ENCODE data around the gene ELK3. TPM values are rescaled to one million over a fixed set of nuclear protein-coding genes. Genes with fewer than 3 reads are reported as not detected.

The ELK3 gene
- total and polyA plus RNA-seq, 2 of the 13 experiments (the other 11 are each of a cell fraction or from before 2014, with no cell fraction given) = 2.9 to 3.2 TPM

DNA sequence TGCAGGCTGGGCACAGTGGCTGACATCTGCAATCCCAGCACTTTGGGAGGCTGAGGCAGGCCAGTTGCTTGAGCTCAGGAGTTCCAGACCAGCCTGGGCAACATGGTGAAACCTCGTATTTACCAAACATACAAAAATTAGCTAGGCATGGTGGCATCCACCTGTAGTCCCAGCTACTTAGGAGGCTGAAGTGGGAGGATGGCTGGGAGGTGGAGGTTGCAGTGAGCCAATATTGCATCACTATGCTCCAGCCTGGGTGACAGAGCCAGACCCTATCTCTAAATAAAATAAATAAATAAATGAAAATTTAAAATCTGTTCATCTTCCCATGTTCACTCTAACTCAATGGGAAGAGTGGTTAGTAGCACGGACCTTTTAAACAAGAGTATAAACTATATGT lies 71.2 kb downstream of the ELK3 start:
- POLR2A ChIA-PET = no interaction called here
- no peak overlapping the region for H3K4me2 ChIP-seq (ENCODE audit: low read depth, low read length)
- no peaks in the 10 kb centered on the region for H4K20me1 ChIP-seq (ENCODE audit: insufficient read depth, low read length)
- no peak for ATAC-seq
- no peak for DNase-seq (ENCODE audit: low spot score)
- intact Hi-C loops (cut with micrococcal nuclease; ENCODE audit: unreplicated experiment) (loop anchor here (10.0 kb wide), 1 partner anchor 51 kb away; no protein-coding TSS in a partner anchor), in situ Hi-C loops (cut with HindIII; ENCODE audit: extremely low pct_ligation_motif_present, low pct_unique_long_range_greater_than_20kb) (no loop called here)
- peaks cover 30% of the 10 kb centered on the region for H3K4me1 ChIP-seq (ENCODE audit: insufficient read depth, low read length)
- WGBS (ENCODE audit: low lambda C conversion rate) = 93% methylated on average over 2 of the region's 2 CpGs
- H3K36me3 ChIP-seq (replicated peaks in 1 of 2; ENCODE audit: control insufficient read depth in 1 of 2, insufficient read depth in 2 of 2, low read length in 2 of 2) = peaks cover 2 to 11% of the 10 kb centered on the region in 2 experiments; a peak in 1 of 5 replicates
- H3K9ac ChIP-seq (ENCODE audit: insufficient read depth, low read depth, low read length) = no peak overlapping the region
- BruUV-seq (replicated peaks) = no TSS peak
- no peak overlapping the region for H3K27ac ChIP-seq (ENCODE audit: extremely low read length, insufficient read depth, low read length)
- CTCF ChIA-PET (ENCODE audit: low intra/inter-chr PET ratio, low total read pairs) = no interaction called here
- H3K79me2 ChIP-seq (ENCODE audit: insufficient read depth, low read length) = no peaks in the 10 kb centered on the region
- no peaks in the 10 kb centered on the region for H3K9me3 ChIP-seq (ENCODE audit: low read length)
- no peak overlapping the region for H2AFZ ChIP-seq (ENCODE audit: low read length)
- FAIRE-seq = no peak
- TF ChIP-seq ZNF552 (CRISPR knock-in tag; IDR thresholded peaks at IDR 0.05; ENCODE audit: borderline replicate concordance) (no peak), CHCHD3 (CRISPR knock-in tag; IDR thresholded peaks at IDR 0.05) (no peak), ZNF720 (CRISPR knock-in tag; IDR thresholded peaks at IDR 0.05) (no peak), TBX2 (CRISPR knock-in tag; IDR thresholded peaks at IDR 0.05; ENCODE audit: borderline replicate concordance) (no peak), CEBPG (CRISPR knock-in tag; IDR thresholded peaks at IDR 0.05) (0 out of 2 replicates have a peak, but pooled peaks have one; percentile 18)
- TF ChIP-seq, protein P1, sequence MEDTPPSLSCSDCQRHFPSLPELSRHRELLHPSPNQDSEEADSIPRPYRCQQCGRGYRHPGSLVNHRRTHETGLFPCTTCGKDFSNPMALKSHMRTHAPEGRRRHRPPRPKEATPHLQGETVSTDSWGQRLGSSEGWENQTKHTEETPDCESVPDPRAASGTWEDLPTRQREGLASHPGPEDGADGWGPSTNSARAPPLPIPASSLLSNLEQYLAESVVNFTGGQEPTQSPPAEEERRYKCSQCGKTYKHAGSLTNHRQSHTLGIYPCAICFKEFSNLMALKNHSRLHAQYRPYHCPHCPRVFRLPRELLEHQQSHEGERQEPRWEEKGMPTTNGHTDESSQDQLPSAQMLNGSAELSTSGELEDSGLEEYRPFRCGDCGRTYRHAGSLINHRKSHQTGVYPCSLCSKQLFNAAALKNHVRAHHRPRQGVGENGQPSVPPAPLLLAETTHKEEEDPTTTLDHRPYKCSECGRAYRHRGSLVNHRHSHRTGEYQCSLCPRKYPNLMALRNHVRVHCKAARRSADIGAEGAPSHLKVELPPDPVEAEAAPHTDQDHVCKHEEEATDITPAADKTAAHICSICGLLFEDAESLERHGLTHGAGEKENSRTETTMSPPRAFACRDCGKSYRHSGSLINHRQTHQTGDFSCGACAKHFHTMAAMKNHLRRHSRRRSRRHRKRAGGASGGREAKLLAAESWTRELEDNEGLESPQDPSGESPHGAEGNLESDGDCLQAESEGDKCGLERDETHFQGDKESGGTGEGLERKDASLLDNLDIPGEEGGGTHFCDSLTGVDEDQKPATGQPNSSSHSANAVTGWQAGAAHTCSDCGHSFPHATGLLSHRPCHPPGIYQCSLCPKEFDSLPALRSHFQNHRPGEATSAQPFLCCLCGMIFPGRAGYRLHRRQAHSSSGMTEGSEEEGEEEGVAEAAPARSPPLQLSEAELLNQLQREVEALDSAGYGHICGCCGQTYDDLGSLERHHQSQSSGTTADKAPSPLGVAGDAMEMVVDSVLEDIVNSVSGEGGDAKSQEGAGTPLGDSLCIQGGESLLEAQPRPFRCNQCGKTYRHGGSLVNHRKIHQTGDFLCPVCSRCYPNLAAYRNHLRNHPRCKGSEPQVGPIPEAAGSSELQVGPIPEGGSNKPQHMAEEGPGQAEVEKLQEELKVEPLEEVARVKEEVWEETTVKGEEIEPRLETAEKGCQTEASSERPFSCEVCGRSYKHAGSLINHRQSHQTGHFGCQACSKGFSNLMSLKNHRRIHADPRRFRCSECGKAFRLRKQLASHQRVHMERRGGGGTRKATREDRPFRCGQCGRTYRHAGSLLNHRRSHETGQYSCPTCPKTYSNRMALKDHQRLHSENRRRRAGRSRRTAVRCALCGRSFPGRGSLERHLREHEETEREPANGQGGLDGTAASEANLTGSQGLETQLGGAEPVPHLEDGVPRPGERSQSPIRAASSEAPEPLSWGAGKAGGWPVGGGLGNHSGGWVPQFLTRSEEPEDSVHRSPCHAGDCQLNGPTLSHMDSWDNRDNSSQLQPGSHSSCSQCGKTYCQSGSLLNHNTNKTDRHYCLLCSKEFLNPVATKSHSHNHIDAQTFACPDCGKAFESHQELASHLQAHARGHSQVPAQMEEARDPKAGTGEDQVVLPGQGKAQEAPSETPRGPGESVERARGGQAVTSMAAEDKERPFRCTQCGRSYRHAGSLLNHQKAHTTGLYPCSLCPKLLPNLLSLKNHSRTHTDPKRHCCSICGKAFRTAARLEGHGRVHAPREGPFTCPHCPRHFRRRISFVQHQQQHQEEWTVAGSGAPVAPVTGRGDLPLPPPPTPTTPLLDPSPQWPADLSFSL (CRISPR knock-in tag; IDR thresholded peaks at IDR 0.05) = no peak
- TF ChIP-seq, protein P2, sequence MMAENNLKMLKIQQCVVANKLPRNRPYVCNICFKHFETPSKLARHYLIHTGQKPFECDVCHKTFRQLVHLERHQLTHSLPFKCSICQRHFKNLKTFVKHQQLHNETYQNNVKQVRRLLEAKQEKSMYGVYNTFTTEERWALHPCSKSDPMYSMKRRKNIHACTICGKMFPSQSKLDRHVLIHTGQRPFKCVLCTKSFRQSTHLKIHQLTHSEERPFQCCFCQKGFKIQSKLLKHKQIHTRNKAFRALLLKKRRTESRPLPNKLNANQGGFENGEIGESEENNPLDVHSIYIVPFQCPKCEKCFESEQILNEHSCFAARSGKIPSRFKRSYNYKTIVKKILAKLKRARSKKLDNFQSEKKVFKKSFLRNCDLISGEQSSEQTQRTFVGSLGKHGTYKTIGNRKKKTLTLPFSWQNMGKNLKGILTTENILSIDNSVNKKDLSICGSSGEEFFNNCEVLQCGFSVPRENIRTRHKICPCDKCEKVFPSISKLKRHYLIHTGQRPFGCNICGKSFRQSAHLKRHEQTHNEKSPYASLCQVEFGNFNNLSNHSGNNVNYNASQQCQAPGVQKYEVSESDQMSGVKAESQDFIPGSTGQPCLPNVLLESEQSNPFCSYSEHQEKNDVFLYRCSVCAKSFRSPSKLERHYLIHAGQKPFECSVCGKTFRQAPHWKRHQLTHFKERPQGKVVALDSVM (CRISPR knock-in tag; IDR thresholded peaks at IDR 0.05) = peak; percentile 52; the same call in 1 of the 2 replicates
- H3K4me3 ChIP-seq (replicated peaks in 1 of 3; ENCODE audit: insufficient read depth in 1 of 3, low read depth in 2 of 3, low read length in 3 of 3) = no peak overlapping the region
- H3K27me3 ChIP-seq (ENCODE audit: control insufficient read depth in 1 of 2, insufficient read depth in 2 of 2, low read length in 2 of 2) = no peaks in the 10 kb centered on the region

Measured in HepG2 (cell line).